H1 (cell line): ENCODE data around the gene UVRAG. TPM values are rescaled to one million over a fixed set of nuclear protein-coding genes. Genes with fewer than 3 reads are reported as not detected.

Experiments
- CTCF ChIA-PET: fragments of 300-600 bp; sonication (Branson Sonifier 250); formaldehyde crosslinking; loops from one replicate; lab custom pipeline; 2021; ENCODE audit not compliant: partially characterized antibody; lab: Charles Lee
- POLR2A ChIA-PET: fragments of 300-600 bp; sonication (Branson Sonifier 250); formaldehyde crosslinking; loops from one replicate; lab custom pipeline; 2021; ENCODE audit warnings: inconsistent platforms; ENCODE audit not compliant: partially characterized antibody; lab: Charles Lee
- DNase-seq, 2 experiments: peaks; one replicate each; pipeline versions ENCODE4 v3.0.0 to v3.0.0-alpha.2; 2010 to 2022; ENCODE audit warnings: low spot score in 2 of 2, low read depth in 1 of 2, mixed read lengths in 1 of 2
- FAIRE-seq: peaks from 2 replicates; lab custom pipeline; 2011; peaks lifted over from hg19 to GRCh38; lab: Jason Lieb, UNC
- H2AFZ ChIP-seq: 2 replicates; pipeline ENCODE4 v1.8.1; 2012; ENCODE audit warnings: low read length, inconsistent platforms
- H2AK5ac ChIP-seq: 2 replicates; pipeline ENCODE4 v1.6.1; 2013; ENCODE audit warnings: low read depth, low read length
- H2BK120ac ChIP-seq: replicated peaks from 2 replicates; pipeline ENCODE3; 2013; ENCODE audit warnings: low read depth, low read length, inconsistent platforms
- H2BK12ac ChIP-seq: 2 replicates; pipeline ENCODE4 v1.6.1; 2013; ENCODE audit warnings: low read depth, low read length
- H2BK15ac ChIP-seq: 2 replicates; pipeline ENCODE4 v1.6.1; 2013; ENCODE audit warnings: low read length
- H2BK20ac ChIP-seq: 2 replicates; pipeline ENCODE4 v1.6.1; 2013; ENCODE audit warnings: low read length
- H2BK5ac ChIP-seq: 2 replicates; pipeline ENCODE4 v1.6.1; 2013; ENCODE audit warnings: low read depth, low read length
- H3K14ac ChIP-seq: 2 replicates; pipeline ENCODE4 v1.6.1; 2013; ENCODE audit warnings: inconsistent platforms; ENCODE audit not compliant: insufficient read length
- H3K18ac ChIP-seq: 2 replicates; pipeline ENCODE4 v1.6.1; 2013; ENCODE audit warnings: low read length; ENCODE audit errors: extremely low read depth
- H3K23ac ChIP-seq: 2 replicates; pipeline ENCODE4 v1.6.1; 2013; ENCODE audit warnings: inconsistent platforms; ENCODE audit not compliant: insufficient read length
- H3K23me2 ChIP-seq: 2 replicates; pipeline ENCODE4 v1.6.1; 2013; ENCODE audit warnings: low read depth, low read length
- H3K27ac ChIP-seq: 2 replicates; pipeline ENCODE4 v1.6.1; 2011; ENCODE audit warnings: low read depth, low read length, inconsistent platforms
- H3K27me3 ChIP-seq, 4 experiments: replicated peaks in 1 of 4; 1 replicate in 1 of 4; 2 replicates in 3 of 4; pipeline versions ENCODE4 v1.6.1 to v1.8.1; 2011 to 2013; ENCODE audit warnings: low read length in 3 of 4, mild to moderate bottlenecking in 3 of 4, inconsistent platforms in 2 of 4, mixed read lengths in 2 of 4, moderate library complexity in 1 of 4; ENCODE audit not compliant: control insufficient read depth in 3 of 4, insufficient read depth in 3 of 4; ENCODE audit errors: extremely low read depth in 1 of 4
- H3K36me3 ChIP-seq, 4 experiments: 2 replicates each; pipeline versions ENCODE4 v1.6.1 to v1.8.1; 2011 to 2013; ENCODE audit warnings: mild to moderate bottlenecking in 4 of 4, low read length in 3 of 4, moderate library complexity in 2 of 4, control low read depth in 1 of 4, inconsistent platforms in 1 of 4; ENCODE audit not compliant: insufficient read depth in 4 of 4, control insufficient read depth in 2 of 4
- H3K4ac ChIP-seq: replicated peaks from 2 replicates; pipeline ENCODE3; 2013; ENCODE audit warnings: low read length, low read depth, mixed read lengths, inconsistent platforms; ENCODE audit not compliant: insufficient read length
- H3K4me1 ChIP-seq, 4 experiments: replicated peaks in 1 of 4; 1 replicate in 1 of 4; 2 replicates in 3 of 4; pipeline versions ENCODE4 v1.6.1 to v1.8.1; 2011 to 2013; ENCODE audit warnings: low read length in 3 of 4, inconsistent platforms in 2 of 4, mixed read lengths in 1 of 4; ENCODE audit not compliant: insufficient read depth in 4 of 4, control insufficient read depth in 3 of 4
- H3K4me2 ChIP-seq, 2 experiments: 2 replicates each; pipeline versions ENCODE4 v1.6.1 to v1.8.1; 2011 to 2013; ENCODE audit warnings: low read depth in 2 of 2, low read length in 2 of 2, control low read depth in 1 of 2, inconsistent platforms in 1 of 2, mild to moderate bottlenecking in 1 of 2; ENCODE audit not compliant: insufficient read depth in 1 of 2
- H3K4me3 ChIP-seq, 4 experiments: fragments of 200-600, 300-600 bp in 1 of 4; sonication (generic), shearing (Covaris generic), sonication (Bioruptor Twin) in 1 of 4; 2 replicates each; pipeline versions ENCODE4 v1.5.1 to v1.8.1; 2011 to 2016; ENCODE audit warnings: low read length in 4 of 4, low read depth in 3 of 4, control low read depth in 2 of 4, inconsistent platforms in 2 of 4, mild to moderate bottlenecking in 2 of 4, mixed read lengths in 1 of 4, moderate library complexity in 1 of 4; ENCODE audit not compliant: insufficient read depth in 2 of 4; ENCODE audit errors: extremely low read depth in 1 of 4
- H3K56ac ChIP-seq: replicated peaks from 2 replicates; pipeline ENCODE3; 2013; ENCODE audit warnings: low read depth, mild to moderate bottlenecking, mixed read lengths, low read length, inconsistent platforms; ENCODE audit not compliant: insufficient read length
- H3K79me1 ChIP-seq: 2 replicates; pipeline ENCODE4 v1.6.1; 2013; ENCODE audit warnings: low read depth, low read length, control low read depth
- H3K79me2 ChIP-seq, 2 experiments: 2 replicates each; pipeline versions ENCODE4 v1.6.1 to v1.8.1; 2012 to 2013; ENCODE audit warnings: low read length in 2 of 2, mild to moderate bottlenecking in 2 of 2, inconsistent platforms in 1 of 2; ENCODE audit not compliant: insufficient read depth in 2 of 2, control insufficient read depth in 1 of 2
- H3K9ac ChIP-seq, 4 experiments: replicated peaks in 1 of 4; 1 replicate in 1 of 4; 2 replicates in 3 of 4; pipeline versions ENCODE4 v1.6.1 to v1.8.1; 2011 to 2013; ENCODE audit warnings: low read depth in 3 of 4, low read length in 3 of 4, control low read depth in 2 of 4, mild to moderate bottlenecking in 2 of 4, moderate library complexity in 2 of 4, inconsistent platforms in 1 of 4; ENCODE audit errors: extremely low read depth in 1 of 4
- H3K9me3 ChIP-seq, 2 experiments: 2 replicates each; pipeline versions ENCODE4 v1.6.1 to v1.8.1; 2012 to 2013; ENCODE audit warnings: mild to moderate bottlenecking in 2 of 2, moderate library complexity in 2 of 2, control low read depth in 1 of 2, inconsistent platforms in 1 of 2, low read depth in 1 of 2, low read length in 1 of 2, mixed read lengths in 1 of 2; ENCODE audit not compliant: insufficient read depth in 2 of 2
- H4K20me1 ChIP-seq, 2 experiments: replicated peaks in 1 of 2; 2 replicates each; pipeline versions ENCODE3 to v1.8.1; 2011 to 2013; ENCODE audit warnings: inconsistent platforms in 2 of 2, low read length in 2 of 2, mild to moderate bottlenecking in 1 of 2; ENCODE audit not compliant: insufficient read depth in 2 of 2, control insufficient read depth in 1 of 2
- H4K5ac ChIP-seq: 2 replicates; pipeline ENCODE4 v1.6.1; 2013; ENCODE audit warnings: low read length, low read depth, mixed read lengths, inconsistent platforms; ENCODE audit not compliant: insufficient read length
- H4K8ac ChIP-seq: 2 replicates; pipeline ENCODE4 v1.8.0; 2013; ENCODE audit warnings: mild to moderate bottlenecking, moderate library complexity, low read length, inconsistent platforms; ENCODE audit not compliant: insufficient read depth; ENCODE audit errors: extremely low read depth
- H4K91ac ChIP-seq: replicated peaks from 2 replicates; pipeline ENCODE3; 2013; ENCODE audit warnings: low read length, mixed read lengths, inconsistent platforms; ENCODE audit not compliant: insufficient read length
- ATF2 ChIP-seq: IDR thresholded peaks from 2 replicates; pipeline ENCODE4 v1.6.1; 2012; ENCODE audit warnings: low read length, inconsistent platforms
- ATF3 ChIP-seq: IDR thresholded peaks from 2 replicates; pipeline ENCODE4 v1.6.1; 2011; ENCODE audit warnings: low read depth, mild to moderate bottlenecking, low read length; ENCODE audit not compliant: insufficient read depth
- CHD1 ChIP-seq: IDR thresholded peaks from 2 replicates; pipeline ENCODE4 v1.6.1; 2012; ENCODE audit warnings: low read depth, low read length, improper control_type of control experiment
- EGR1 ChIP-seq: IDR thresholded peaks from 2 replicates; pipeline ENCODE4 v1.6.1; 2011; ENCODE audit warnings: low read depth, low read length, borderline replicate concordance
- EZH2 ChIP-seq: fragments of 200-600 bp; sonication (generic); IDR thresholded peaks from 2 replicates; pipeline ENCODE4 v1.7.1; 2012; ENCODE audit warnings: low read depth, mild to moderate bottlenecking, moderate library complexity, low read length, inconsistent platforms; ENCODE audit not compliant: severe bottlenecking
- JUN ChIP-seq: IDR thresholded peaks from 2 replicates; pipeline ENCODE4 v1.6.1; 2011; ENCODE audit warnings: low read depth, mild to moderate bottlenecking, improper control_type of control experiment, low read length
- NRF1 ChIP-seq: IDR thresholded peaks from 2 replicates; pipeline ENCODE4 v1.6.1; 2011; ENCODE audit warnings: mild to moderate bottlenecking, low read depth, low read length, improper control_type of control experiment
- POLR2A ChIP-seq, 2 experiments: IDR thresholded peaks; 1 replicate in 1 of 2; 2 replicates in 1 of 2; pipeline ENCODE4 v1.6.1; 2011; ENCODE audit warnings: low read depth in 2 of 2, low read length in 2 of 2, mild to moderate bottlenecking in 2 of 2; ENCODE audit errors: control extremely low read depth in 1 of 2
- POLR2AphosphoS5 ChIP-seq: IDR thresholded peaks from 2 replicates; pipeline ENCODE4 v1.6.1; 2011; ENCODE audit warnings: low read depth, low read length
- TBP ChIP-seq: IDR thresholded peaks from 2 replicates; pipeline ENCODE4 v1.6.1; 2011; ENCODE audit warnings: low read depth, low read length, improper control_type of control experiment
- WGBS, 2 experiments: shearing (Covaris generic) in 1 of 2; methylation state at CpG; one replicate each; pipeline versions ENCODE4 v1.1.6 to v1.1.7; 2013 to 2015; ENCODE audit warnings: low lambda C conversion rate in 2 of 2, mixed read lengths in 2 of 2, inconsistent platforms in 1 of 2, low coverage in 1 of 2, missing lambda C conversion rate in 1 of 2; ENCODE audit not compliant: insufficient replicate concordance in 2 of 2, insufficient coverage in 1 of 2, insufficient read length in 1 of 2; ENCODE audit errors: extremely low coverage in 1 of 2, missing lambda C conversion rate in 1 of 2; 5-methylcytosine and 5-hydroxymethylcytosine counted together
- polyA plus RNA-seq, 7 experiments: library from polyadenylated mRNA; depleted of rRNA in 3 of 7; stranded (reverse) in 5 of 7; unstranded in 2 of 7; fragments of >200 nt in 5 of 7; fragments of 200-250 nt in 2 of 7; gene quantifications; 1 replicate in 5 of 7; 2 replicates in 1 of 7; 4 replicates in 1 of 7; pipeline versions ENCODE4 v1.2.1 to v1.2.3, GENCODE V29; 2011 to 2013; ENCODE audit warnings: missing spikeins in 2 of 7, mixed read lengths in 2 of 7
- total RNA-seq: library from RNA; stranded (reverse); fragmentation: NEBNext Ultra II Directional; extraction: Animal tissue kit (Norgen Biotek cat#: 25700); gene quantifications from 2 replicates; pipeline ENCODE4 v1.2.1, GENCODE V29; 2021

The UVRAG gene
- total and polyA plus RNA-seq, 2 of the 8 experiments (the other 6 are each of a cell fraction or from before 2014, with no cell fraction given): 5.5 to 14.7 TPM

GRCh38 chr11:76150141-76150540, 335.1 kb downstream of the UVRAG start:
- CTCF ChIA-PET: interaction anchor here (0.8 to 2.3 kb wide), 7 partner anchors 11 to 253 kb away, joined by 3 to 13 read pairs (median 4); no protein-coding TSS in a partner anchor

More at GRCh38 chr11:76150141-76150540, 335.1 kb downstream of the UVRAG start:
- TF ChIP-seq ATF2 (no peak), TBP (no peak), POLR2A (IDR thresholded peaks at IDR 0.05; ENCODE audit: control extremely low read depth in 1 of 2, low read depth in 2 of 2, low read length in 2 of 2) (no peak), EZH2 (no peak), ATF3 (no peak), JUN (no peak), NRF1 (no peak), POLR2AphosphoS5 (no peak), CHD1 (no peak), EGR1 (no peak)
- Histone ChIP-seq H3K9me3 (no peaks in the 10 kb centered on the region), H3K36me3 (no peaks in the 10 kb centered on the region), H4K20me1 (no peaks in the 10 kb centered on the region), H2BK120ac (no peak overlapping the region), H2BK12ac (no peak overlapping the region), H4K8ac (no peak overlapping the region), H3K79me1 (no peaks in the 10 kb centered on the region), H3K79me2 (no peaks in the 10 kb centered on the region), H3K56ac (no peak overlapping the region), H2BK20ac (no peak overlapping the region), H4K5ac (no peak overlapping the region), H2AK5ac (no peak overlapping the region), H2BK15ac (no peak overlapping the region), H3K23ac (no peak overlapping the region), H3K27ac (no peak overlapping the region), H2AFZ (no peak overlapping the region), H3K4ac (no peak overlapping the region), H3K27me3 (peaks cover 0 to 14% (median 11%) of the 10 kb centered on the region in 4 experiments; a peak in 5 of 7 replicates), H3K4me2 (no peak overlapping the region), H4K91ac (no peak overlapping the region), H3K4me3 (no peak overlapping the region), H2BK5ac (no peak overlapping the region), H3K23me2 (no peaks in the 10 kb centered on the region), H3K4me1 (peaks cover 0 to 3% (median 2%) of the 10 kb centered on the region in 4 experiments; a peak in 2 of 7 replicates), H3K18ac (no peak overlapping the region), H3K14ac (no peak overlapping the region), H3K9ac (no peak overlapping the region)
- FAIRE-seq (no peak), DNase-seq (no peak)
- 92% methylated on average over 4 of the region's 4 CpGs; no CpG with 5 or more reads in 1 of the 2 experiments for WGBS, 2 experiments
- POLR2A ChIA-PET: no interaction called here
